HepG2 (cell line): ENCODE data around the gene OST4. TPM values are rescaled to one million over a fixed set of nuclear protein-coding genes. Genes with fewer than 3 reads are reported as not detected.

Experiments
- CEBPB ChIP-seq: IDR thresholded peaks from 2 replicates; pipeline ENCODE4 v1.6.1; 2011; ENCODE audit warnings: low read depth, low read length, improper control_type of control experiment, borderline replicate concordance
- HMGA1 ChIP-seq: sonication (generic); formaldehyde crosslinking; conservative IDR thresholded peaks from 2 replicates; pipeline ENCODE4 v1.4.0; 2020; ENCODE audit warnings: missing genetic modification reagents
- KDM2A ChIP-seq: sonication (generic); formaldehyde crosslinking; IDR thresholded peaks from 2 replicates; pipeline ENCODE4 v1.4.0; 2020; ENCODE audit warnings: low read depth, missing genetic modification reagents, borderline replicate concordance
- MTF2 ChIP-seq: sonication (generic); formaldehyde crosslinking; IDR thresholded peaks from 2 replicates; pipeline ENCODE4 v1.5.0; 2020; ENCODE audit warnings: missing genetic modification reagents, borderline replicate concordance
- RXRA ChIP-seq: sonication (generic); formaldehyde crosslinking; IDR thresholded peaks from 2 replicates; pipeline ENCODE4 v1.5.1; 2020; ENCODE audit warnings: missing genetic modification reagents
- RXRB ChIP-seq: IDR thresholded peaks from 2 replicates; pipeline ENCODE4 v1.6.1; 2016; ENCODE audit warnings: borderline replicate concordance, missing genetic modification reagents, missing compliant biosample characterization
- ZKSCAN1 ChIP-seq: fragments of 150-350 bp; IDR thresholded peaks from 2 replicates; pipeline ENCODE4 v1.6.1; 2014; ENCODE audit warnings: low read length
- ZNF251 ChIP-seq: sonication (generic); formaldehyde crosslinking; IDR thresholded peaks from 2 replicates; pipeline ENCODE4 v1.9.0; 2021; ENCODE audit warnings: mild to moderate bottlenecking, missing genetic modification reagents
- ZNF260 ChIP-seq: sonication (generic); formaldehyde crosslinking; IDR thresholded peaks from 2 replicates; pipeline ENCODE4 v1.4.0; 2020; ENCODE audit warnings: missing genetic modification reagents, low read depth, mild to moderate bottlenecking, borderline replicate concordance
- ZNF292 ChIP-seq: sonication (generic); formaldehyde crosslinking; IDR thresholded peaks from 2 replicates; pipeline ENCODE4 v1.8.1; 2022; ENCODE audit warnings: mild to moderate bottlenecking, low read depth, missing genetic modification reagents, borderline replicate concordance
- ZNF737 ChIP-seq: sonication (generic); formaldehyde crosslinking; IDR thresholded peaks from 2 replicates; pipeline ENCODE4 v1.5.0; 2020; ENCODE audit warnings: missing genetic modification reagents, mild to moderate bottlenecking, borderline replicate concordance
- polyA plus RNA-seq, 8 experiments: library from polyadenylated mRNA; depleted of rRNA in 3 of 8; stranded (reverse) in 7 of 8; unstranded in 1 of 8; fragments of >200 nt; fragmentation: Illumina TruSeq in 4 of 8; extraction: Trizol in 4 of 8; gene quantifications; 2 replicates each; pipeline versions ENCODE4 v1.2.1 to v1.2.3, GENCODE V29; 2011 to 2016; ENCODE audit warnings: low read depth in 4 of 8, missing spikeins in 1 of 8, mixed read lengths in 1 of 8; ENCODE audit not compliant: insufficient read depth in 1 of 8
- total RNA-seq, 5 experiments: library from RNA; depleted of rRNA; stranded (reverse); fragments of >200 nt; fragmentation: Illumina TruSeq; extraction: Trizol; gene quantifications; 2 replicates each; pipeline ENCODE4 v1.2.3, GENCODE V29; 2016; ENCODE audit warnings: low read depth in 1 of 5
- TF ChIP-seq, protein P1 (sequence below): sonication (generic); formaldehyde crosslinking; IDR thresholded peaks from one replicate; pipeline ENCODE4 v1.5.1; 2020; ENCODE audit warnings: mild to moderate bottlenecking, missing genetic modification reagents; ENCODE audit errors: not compliant biosample characterization
- TF ChIP-seq, protein P2 (sequence below): IDR thresholded peaks from 2 replicates; pipeline ENCODE4 v1.6.1; 2012; ENCODE audit warnings: low read length, improper control_type of control experiment
- TF ChIP-seq, protein P3 (sequence below): sonication (generic); formaldehyde crosslinking; IDR thresholded peaks from 2 replicates; pipeline ENCODE4 v1.4.0; 2020; ENCODE audit warnings: missing genetic modification reagents

Gene OST4
- total and polyA plus RNA-seq, 2 of the 13 experiments (the other 11 are each of a cell fraction or from before 2014, with no cell fraction given) = 498 to 584 TPM

DNA sequence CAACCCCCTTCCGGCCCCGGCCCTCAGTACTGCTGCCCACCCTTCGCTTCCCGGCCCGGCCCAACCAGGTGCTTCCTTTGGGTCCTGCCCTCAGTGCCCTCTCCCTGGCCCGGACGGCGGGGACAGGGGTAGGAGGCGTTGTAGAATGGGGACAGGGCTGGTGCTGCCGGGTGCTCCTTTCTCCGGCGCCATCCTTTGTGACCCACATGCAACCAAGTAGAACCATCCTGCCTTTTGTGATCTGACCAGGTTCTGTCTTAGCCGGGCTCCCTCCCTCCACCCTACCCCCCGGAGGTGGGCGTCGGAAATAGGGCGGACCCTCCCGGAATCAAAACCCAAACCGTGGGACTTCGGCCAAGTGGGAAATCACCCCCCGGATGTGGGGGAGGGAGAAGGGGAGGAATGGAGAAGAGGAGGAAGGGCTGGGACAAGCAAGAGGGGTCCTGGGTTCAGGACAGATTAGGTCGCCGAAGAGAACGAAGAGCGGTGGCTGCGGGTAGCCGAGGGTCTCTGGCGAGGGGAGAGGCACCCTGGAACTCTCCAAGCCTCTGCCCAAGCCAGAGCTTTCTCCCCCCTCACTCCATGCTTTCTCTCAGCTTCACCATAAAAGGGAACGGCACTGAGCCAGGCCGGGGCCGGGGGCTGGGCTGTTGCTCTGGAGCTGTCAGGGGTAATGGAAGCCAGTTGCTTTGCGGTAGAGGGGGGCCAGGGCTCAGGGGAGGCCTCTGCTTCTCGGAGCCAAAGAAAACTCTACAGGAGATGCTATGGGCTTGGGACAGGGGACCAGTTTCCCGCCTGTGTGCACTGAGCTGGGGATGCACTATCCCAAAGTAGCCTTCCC lies 756 bp upstream of the OST4 start (continued):
- TF ChIP-seq, protein P1, sequence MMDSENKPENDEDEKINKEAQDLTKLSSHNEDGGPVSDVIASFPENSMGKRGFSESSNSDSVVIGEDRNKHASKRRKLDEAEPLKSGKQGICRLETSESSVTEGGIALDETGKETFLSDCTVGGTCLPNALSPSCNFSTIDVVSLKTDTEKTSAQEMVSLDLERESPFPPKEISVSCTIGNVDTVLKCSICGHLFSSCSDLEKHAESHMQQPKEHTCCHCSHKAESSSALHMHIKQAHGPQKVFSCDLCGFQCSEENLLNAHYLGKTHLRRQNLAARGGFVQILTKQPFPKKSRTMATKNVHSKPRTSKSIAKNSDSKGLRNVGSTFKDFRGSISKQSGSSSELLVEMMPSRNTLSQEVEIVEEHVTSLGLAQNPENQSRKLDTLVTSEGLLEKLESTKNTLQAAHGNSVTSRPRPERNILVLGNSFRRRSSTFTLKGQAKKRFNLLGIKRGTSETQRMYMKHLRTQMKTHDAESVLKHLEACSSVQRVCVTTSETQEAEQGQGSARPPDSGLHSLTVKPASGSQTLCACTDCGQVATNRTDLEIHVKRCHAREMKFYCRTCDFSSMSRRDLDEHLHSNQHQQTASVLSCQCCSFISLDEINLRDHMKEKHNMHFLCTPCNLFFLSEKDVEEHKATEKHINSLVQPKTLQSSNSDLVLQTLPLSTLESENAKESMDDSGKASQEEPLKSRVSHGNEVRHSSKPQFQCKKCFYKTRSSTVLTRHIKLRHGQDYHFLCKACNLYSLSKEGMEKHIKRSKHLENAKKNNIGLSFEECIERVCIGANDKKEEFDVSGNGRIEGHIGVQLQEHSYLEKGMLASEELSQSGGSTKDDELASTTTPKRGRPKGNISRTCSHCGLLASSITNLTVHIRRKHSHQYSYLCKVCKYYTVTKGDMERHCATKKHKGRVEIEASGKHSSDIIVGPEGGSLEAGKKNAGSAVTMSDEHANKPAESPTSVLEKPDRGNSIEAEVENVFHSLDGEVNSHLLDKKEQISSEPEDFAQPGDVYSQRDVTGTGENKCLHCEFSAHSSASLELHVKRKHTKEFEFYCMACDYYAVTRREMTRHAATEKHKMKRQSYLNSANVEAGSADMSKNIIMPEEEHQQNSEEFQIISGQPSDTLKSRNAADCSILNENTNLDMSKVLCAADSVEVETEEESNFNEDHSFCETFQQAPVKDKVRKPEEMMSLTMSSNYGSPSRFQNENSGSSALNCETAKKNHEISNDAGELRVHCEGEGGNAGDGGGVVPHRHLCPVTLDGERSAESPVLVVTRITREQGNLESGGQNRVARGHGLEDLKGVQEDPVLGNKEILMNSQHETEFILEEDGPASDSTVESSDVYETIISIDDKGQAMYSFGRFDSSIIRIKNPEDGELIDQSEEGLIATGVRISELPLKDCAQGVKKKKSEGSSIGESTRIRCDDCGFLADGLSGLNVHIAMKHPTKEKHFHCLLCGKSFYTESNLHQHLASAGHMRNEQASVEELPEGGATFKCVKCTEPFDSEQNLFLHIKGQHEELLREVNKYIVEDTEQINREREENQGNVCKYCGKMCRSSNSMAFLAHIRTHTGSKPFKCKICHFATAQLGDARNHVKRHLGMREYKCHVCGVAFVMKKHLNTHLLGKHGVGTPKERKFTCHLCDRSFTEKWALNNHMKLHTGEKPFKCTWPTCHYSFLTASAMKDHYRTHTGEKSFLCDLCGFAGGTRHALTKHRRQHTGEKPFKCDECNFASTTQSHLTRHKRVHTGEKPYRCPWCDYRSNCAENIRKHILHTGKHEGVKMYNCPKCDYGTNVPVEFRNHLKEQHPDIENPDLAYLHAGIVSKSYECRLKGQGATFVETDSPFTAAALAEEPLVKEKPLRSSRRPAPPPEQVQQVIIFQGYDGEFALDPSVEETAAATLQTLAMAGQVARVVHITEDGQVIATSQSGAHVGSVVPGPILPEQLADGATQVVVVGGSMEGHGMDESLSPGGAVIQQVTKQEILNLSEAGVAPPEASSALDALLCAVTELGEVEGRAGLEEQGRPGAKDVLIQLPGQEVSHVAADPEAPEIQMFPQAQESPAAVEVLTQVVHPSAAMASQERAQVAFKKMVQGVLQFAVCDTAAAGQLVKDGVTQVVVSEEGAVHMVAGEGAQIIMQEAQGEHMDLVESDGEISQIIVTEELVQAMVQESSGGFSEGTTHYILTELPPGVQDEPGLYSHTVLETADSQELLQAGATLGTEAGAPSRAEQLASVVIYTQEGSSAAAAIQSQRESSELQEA (CRISPR knock-in tag) = peak; percentile 83
- TF ChIP-seq MTF2 (CRISPR knock-in tag) (peak; percentile 93), RXRB (no peak), KDM2A (CRISPR knock-in tag) (no peak), ZNF737 (0 out of 2 replicates have a peak, but pooled peaks have one; percentile 75), CEBPB (no peak), ZKSCAN1 (no peak), HMGA1 (CRISPR knock-in tag) (no peak), ZNF260 (CRISPR knock-in tag) (no peak), RXRA (peak; percentile 48; the same call in 1 of the 2 replicates), ZNF292 (CRISPR knock-in tag) (0 out of 2 replicates have a peak, but pooled peaks have one; percentile 27), ZNF251 (CRISPR knock-in tag) (no peak)
- TF ChIP-seq, protein P2, sequence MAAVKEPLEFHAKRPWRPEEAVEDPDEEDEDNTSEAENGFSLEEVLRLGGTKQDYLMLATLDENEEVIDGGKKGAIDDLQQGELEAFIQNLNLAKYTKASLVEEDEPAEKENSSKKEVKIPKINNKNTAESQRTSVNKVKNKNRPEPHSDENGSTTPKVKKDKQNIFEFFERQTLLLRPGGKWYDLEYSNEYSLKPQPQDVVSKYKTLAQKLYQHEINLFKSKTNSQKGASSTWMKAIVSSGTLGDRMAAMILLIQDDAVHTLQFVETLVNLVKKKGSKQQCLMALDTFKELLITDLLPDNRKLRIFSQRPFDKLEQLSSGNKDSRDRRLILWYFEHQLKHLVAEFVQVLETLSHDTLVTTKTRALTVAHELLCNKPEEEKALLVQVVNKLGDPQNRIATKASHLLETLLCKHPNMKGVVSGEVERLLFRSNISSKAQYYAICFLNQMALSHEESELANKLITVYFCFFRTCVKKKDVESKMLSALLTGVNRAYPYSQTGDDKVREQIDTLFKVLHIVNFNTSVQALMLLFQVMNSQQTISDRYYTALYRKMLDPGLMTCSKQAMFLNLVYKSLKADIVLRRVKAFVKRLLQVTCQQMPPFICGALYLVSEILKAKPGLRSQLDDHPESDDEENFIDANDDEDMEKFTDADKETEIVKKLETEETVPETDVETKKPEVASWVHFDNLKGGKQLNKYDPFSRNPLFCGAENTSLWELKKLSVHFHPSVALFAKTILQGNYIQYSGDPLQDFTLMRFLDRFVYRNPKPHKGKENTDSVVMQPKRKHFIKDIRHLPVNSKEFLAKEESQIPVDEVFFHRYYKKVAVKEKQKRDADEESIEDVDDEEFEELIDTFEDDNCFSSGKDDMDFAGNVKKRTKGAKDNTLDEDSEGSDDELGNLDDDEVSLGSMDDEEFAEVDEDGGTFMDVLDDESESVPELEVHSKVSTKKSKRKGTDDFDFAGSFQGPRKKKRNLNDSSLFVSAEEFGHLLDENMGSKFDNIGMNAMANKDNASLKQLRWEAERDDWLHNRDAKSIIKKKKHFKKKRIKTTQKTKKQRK = no peak
- TF ChIP-seq, protein P3, sequence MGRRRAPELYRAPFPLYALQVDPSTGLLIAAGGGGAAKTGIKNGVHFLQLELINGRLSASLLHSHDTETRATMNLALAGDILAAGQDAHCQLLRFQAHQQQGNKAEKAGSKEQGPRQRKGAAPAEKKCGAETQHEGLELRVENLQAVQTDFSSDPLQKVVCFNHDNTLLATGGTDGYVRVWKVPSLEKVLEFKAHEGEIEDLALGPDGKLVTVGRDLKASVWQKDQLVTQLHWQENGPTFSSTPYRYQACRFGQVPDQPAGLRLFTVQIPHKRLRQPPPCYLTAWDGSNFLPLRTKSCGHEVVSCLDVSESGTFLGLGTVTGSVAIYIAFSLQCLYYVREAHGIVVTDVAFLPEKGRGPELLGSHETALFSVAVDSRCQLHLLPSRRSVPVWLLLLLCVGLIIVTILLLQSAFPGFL = no peak
